MCF 10A (cell line): Measurements from ENCODE around the gene KLK13. TPM values are rescaled to one million over a fixed set of nuclear protein-coding genes. Genes with fewer than 3 reads are reported as not detected.

ENCODE experiments used
- BruUV-seq: library from RNA; stranded (reverse); fragments of 400-500 nt; replicated peaks from 2 replicates; lab custom pipeline; 2021; lab: Mats Ljungman, UMichigan
- CTCF ChIA-PET: fragments of 300-600 bp; sonication (Branson Sonifier 250); formaldehyde crosslinking; extraction: SDS; loops from one replicate; lab custom pipeline; 2021; ENCODE audit warnings: antibody characterized with exemption, inconsistent platforms; lab: Yijun Ruan, JAX
- POLR2A ChIA-PET: fragments of 300-600, 350-650 bp; sonication (Branson Sonifier 250); formaldehyde crosslinking; extraction: SDS; loops from one replicate; lab custom pipeline; 2020; ENCODE audit warnings: antibody characterized with exemption, inconsistent platforms; lab: Yijun Ruan, JAX
- DNase-seq: peaks from one replicate; pipeline ENCODE4 v3.0.0-alpha.2; 2018; ENCODE audit not compliant: unreplicated experiment
- H3K27ac Mint-ChIP-seq: one replicate; pipeline ENCODE4 v1.8.0; 2022; ENCODE audit warnings: mild to moderate bottlenecking, low read depth, mixed read lengths; ENCODE audit not compliant: unreplicated experiment
- H3K27me3 Mint-ChIP-seq: one replicate; pipeline ENCODE4 v1.8.0; 2022; ENCODE audit warnings: mixed read lengths; ENCODE audit not compliant: insufficient read depth, unreplicated experiment
- H3K36me3 Mint-ChIP-seq: one replicate; pipeline ENCODE4 v1.8.0; 2022; ENCODE audit warnings: mild to moderate bottlenecking, moderate library complexity, mixed read lengths; ENCODE audit not compliant: insufficient read depth, unreplicated experiment
- H3K4me1 Mint-ChIP-seq: one replicate; pipeline ENCODE4 v1.8.0; 2022; ENCODE audit warnings: mixed read lengths; ENCODE audit not compliant: insufficient read depth, unreplicated experiment
- H3K4me3 Mint-ChIP-seq: one replicate; pipeline ENCODE4 v1.8.0; 2022; ENCODE audit warnings: mild to moderate bottlenecking, moderate library complexity, mixed read lengths; ENCODE audit not compliant: unreplicated experiment
- H3K9me3 Mint-ChIP-seq: one replicate; pipeline ENCODE4 v1.8.0; 2022; ENCODE audit warnings: mixed read lengths; ENCODE audit not compliant: unreplicated experiment
- CTCF ChIP-seq: fragments of 200-600 bp; IDR thresholded peaks from one replicate; pipeline ENCODE4 v1.8.0; 2022; ENCODE audit warnings: antibody characterized with exemption, mild to moderate bottlenecking; ENCODE audit not compliant: unreplicated experiment
- intact Hi-C: fragments of 100-400 bp; cut with micrococcal nuclease; formaldehyde crosslinking; loops from 2 replicates; pipeline ENCODE4 v1.14.1; 2022
- total RNA-seq: library from RNA; stranded (reverse); gene quantifications from 2 replicates; pipeline ENCODE4 v1.2.3, GENCODE V29; 2022

The KLK13 gene
- total RNA-seq, 1 experiment from 2014 or later = not detected

- no peak for TF ChIP-seq CTCF
- no TSS peak for BruUV-seq
- ChIA-PET POLR2A (interaction anchor here (1.0 kb wide), 1 partner anchor 23 kb away, joined by 4 read pairs; no protein-coding TSS in a partner anchor), CTCF (interaction anchor here (1.8 kb wide), 1 partner anchor 53 kb away, joined by 7 read pairs; no protein-coding TSS in a partner anchor)
- intact Hi-C loops = no loop called here
- Mint-ChIP-seq H3K27me3 (no peaks in the 10 kb centered on the region), H3K4me1 (no peaks in the 10 kb centered on the region), H3K27ac (no peak overlapping the region), H3K4me3 (no peak overlapping the region), H3K36me3 (no peaks in the 10 kb centered on the region), H3K9me3 (peaks cover 8% of the 10 kb centered on the region)
- DNase-seq = no peak
Observed at GRCh38 chr19:51043497-51043896, 21.4 kb downstream of the KLK13 start.

GRCh38 chr19:51040151-51040550 lies 24.7 kb downstream of the KLK13 start:
- CTCF ChIA-PET = no interaction called here

GRCh38 chr19:51036519-51036918 lies 28.4 kb downstream of the KLK13 start:
- CTCF ChIA-PET = no interaction called here
- intact Hi-C loops = no loop called here
- BruUV-seq = no TSS peak

More at GRCh38 chr19:51040151-51040550, 24.7 kb downstream of the KLK13 start:
- peaks cover under 1% of the 10 kb centered on the region for H3K27me3 Mint-ChIP-seq
- no peaks in the 10 kb centered on the region for H3K36me3 Mint-ChIP-seq
- H3K4me3 Mint-ChIP-seq = no peak overlapping the region
- no TSS peak for BruUV-seq
- POLR2A ChIA-PET = no interaction called here
- intact Hi-C loops = no loop called here
- no peaks in the 10 kb centered on the region for H3K4me1 Mint-ChIP-seq
- H3K27ac Mint-ChIP-seq = no peak overlapping the region
- peaks cover 7% of the 10 kb centered on the region for H3K9me3 Mint-ChIP-seq
- no peak for DNase-seq
- TF ChIP-seq CTCF = no peak

GRCh38 chr19:51034704-51035103 lies 30.2 kb downstream of the KLK13 start, which contains the start of gene KLK12:
Gene KLK12, minus strand, starts transcription at chr19:51035002. Its CDS starts 381 bp downstream, at chr19:51034621.
- H3K4me1 Mint-ChIP-seq = no peaks in the 10 kb centered on the region
- no peak for TF ChIP-seq CTCF

More at GRCh38 chr19:51036519-51036918, 28.4 kb downstream of the KLK13 start:
- Mint-ChIP-seq H3K9me3 (peaks cover 30% of the 10 kb centered on the region), H3K4me3 (no peak overlapping the region), H3K4me1 (no peaks in the 10 kb centered on the region), H3K36me3 (no peaks in the 10 kb centered on the region), H3K27ac (no peak overlapping the region), H3K27me3 (peaks cover 12% of the 10 kb centered on the region)
- no peak for TF ChIP-seq CTCF
- no peak for DNase-seq
- POLR2A ChIA-PET = no interaction called here

More at GRCh38 chr19:51034704-51035103, 30.2 kb downstream of the KLK13 start, which contains the start of gene KLK12:
- Mint-ChIP-seq H3K4me3 (no peak within 1 kb of the TSS), H3K9me3 (peaks cover 43% of the 10 kb centered on the region), H3K27ac (no peak within 1 kb of the TSS), H3K36me3 (no peaks in the 10 kb centered on the region), H3K27me3 (peaks cover 12% of the 10 kb centered on the region)
- POLR2A ChIA-PET = no interaction called here
- no TSS peak for BruUV-seq
- CTCF ChIA-PET = interaction anchor here (0.6 to 1.2 kb wide), 2 partner anchors 14 to 18 kb away, joined by 4 read pairs; no protein-coding TSS in a partner anchor
- intact Hi-C loops = no loop called here
- no peak for DNase-seq
